GM12878 (cell line): ENCODE measurements around the gene BLACAT1. TPM values are rescaled to one million over a fixed set of nuclear protein-coding genes. Genes with fewer than 3 reads are reported as not detected.

Source experiments
- ATF3 ChIP-seq: IDR thresholded peaks from 2 replicates; pipeline ENCODE4 v1.6.1; 2011; ENCODE audit warnings: low read depth, mild to moderate bottlenecking, low read length, moderate library complexity, borderline replicate concordance; ENCODE audit errors: extremely low read depth
- BMI1 ChIP-seq: fragments of 450-650 bp; IDR thresholded peaks from 2 replicates; pipeline ENCODE4 v1.6.1; 2016; ENCODE audit warnings: mild to moderate bottlenecking, moderate library complexity, borderline replicate concordance
- CBX5 ChIP-seq: sonication (generic); IDR thresholded peaks from 2 replicates; pipeline ENCODE4 v1.6.1; 2016; ENCODE audit warnings: low read depth, moderate library complexity, mild to moderate bottlenecking, inconsistent platforms
- CEBPB ChIP-seq, 2 experiments: fragments of 150-350 bp in 1 of 2; IDR thresholded peaks; 2 replicates each; pipeline ENCODE4 v1.6.1; 2012 to 2014; ENCODE audit warnings: low read depth in 2 of 2, low read length in 2 of 2, borderline replicate concordance in 1 of 2, inconsistent platforms in 1 of 2
- EGR1 ChIP-seq, 2 experiments: IDR thresholded peaks; 1 replicate in 1 of 2; 2 replicates in 1 of 2; pipeline ENCODE4 v1.6.1; 2011 to 2012; ENCODE audit warnings: low read depth in 2 of 2, low read length in 2 of 2, borderline replicate concordance in 1 of 2, mild to moderate bottlenecking in 1 of 2, moderate library complexity in 1 of 2
- EP300 ChIP-seq, 2 experiments: fragments of 150-350 bp in 1 of 2; IDR thresholded peaks; 2 replicates each; pipeline ENCODE4 v1.6.1; 2011 to 2012; ENCODE audit warnings: low read depth in 2 of 2, low read length in 2 of 2, borderline replicate concordance in 1 of 2, improper control_type of control experiment in 1 of 2, inconsistent platforms in 1 of 2; ENCODE audit not compliant: control insufficient read depth in 1 of 2
- EZH2 ChIP-seq: IDR thresholded peaks from 2 replicates; pipeline ENCODE4 v1.6.1; 2012; ENCODE audit warnings: low read depth, mild to moderate bottlenecking, control low read depth, inconsistent platforms, low read length, borderline replicate concordance; ENCODE audit not compliant: control insufficient read depth
- FOXK2 ChIP-seq: fragments of 450-650 bp; IDR thresholded peaks from 2 replicates; pipeline ENCODE4 v1.6.1; 2017; ENCODE audit warnings: mild to moderate bottlenecking, moderate library complexity
- GABPA ChIP-seq: IDR thresholded peaks from 2 replicates; pipeline ENCODE4 v1.6.1; 2014; ENCODE audit warnings: antibody characterized with exemption, low read depth, mild to moderate bottlenecking, inconsistent platforms
- NFIC ChIP-seq: IDR thresholded peaks from 2 replicates; pipeline ENCODE4 v1.6.1; 2012; ENCODE audit warnings: low read depth, mild to moderate bottlenecking, inconsistent platforms, low read length, moderate library complexity
- PML ChIP-seq: IDR thresholded peaks from 2 replicates; pipeline ENCODE4 v1.6.1; 2012; ENCODE audit warnings: low read length, inconsistent platforms
- SRF ChIP-seq, 2 experiments: IDR thresholded peaks; 2 replicates each; pipeline ENCODE4 v1.6.1; 2011; ENCODE audit warnings: low read depth in 2 of 2, low read length in 2 of 2, mild to moderate bottlenecking in 1 of 2, moderate library complexity in 1 of 2
- STAT1 ChIP-seq: fragments of 450-650 bp; conservative IDR thresholded peaks from 2 replicates; pipeline ENCODE4 v1.6.1; 2014; ENCODE audit warnings: antibody characterized with exemption, mild to moderate bottlenecking
- TCF12 ChIP-seq: IDR thresholded peaks from 2 replicates; pipeline ENCODE4 v1.6.1; 2011; ENCODE audit warnings: low read depth, mild to moderate bottlenecking, low read length
- YBX1 ChIP-seq: fragments of 450-650 bp; IDR thresholded peaks from 2 replicates; pipeline ENCODE4 v1.6.1; 2016; ENCODE audit warnings: antibody characterized with exemption
- ZNF24 ChIP-seq: fragments of 450-650 bp; IDR thresholded peaks from 2 replicates; pipeline ENCODE4 v1.6.1; 2017; ENCODE audit warnings: antibody characterized with exemption, mild to moderate bottlenecking
- ZSCAN29 ChIP-seq: fragments of 450-650 bp; IDR thresholded peaks from 2 replicates; pipeline ENCODE4 v1.6.1; 2017; ENCODE audit warnings: mild to moderate bottlenecking, moderate library complexity
- polyA plus RNA-seq, 11 experiments: library from polyadenylated mRNA; depleted of rRNA in 4 of 11; unstranded in 6 of 11; stranded (reverse) in 5 of 11; fragments of >200 nt; fragmentation: Nextera tagmentation in 4 of 11; fragmentation: Illumina TruSeq in 1 of 11; extraction: Ambion mirVana in 4 of 11; extraction: Trizol in 1 of 11; gene quantifications; 1 replicate in 1 of 11; 2 replicates in 10 of 11; pipeline versions ENCODE4 v1.2.1 to v1.2.3, GENCODE V29; 2011 to 2016; ENCODE audit warnings: inconsistent platforms in 2 of 11, missing spikeins in 2 of 11, low read depth in 1 of 11
- total RNA-seq, 4 experiments: library from RNA; depleted of rRNA in 3 of 4; stranded (reverse); fragments of >200 nt in 3 of 4; fragmentation: Illumina TruSeq in 1 of 4; extraction: Trizol in 1 of 4; gene quantifications; 2 replicates each; pipeline versions ENCODE4 v1.2.1 to v1.2.3, GENCODE V29; 2013 to 2021
- TF ChIP-seq, protein P1 (sequence below): IDR thresholded peaks from 2 replicates; pipeline ENCODE4 v1.6.1; 2011; ENCODE audit warnings: borderline replicate concordance, low read depth, mild to moderate bottlenecking, moderate library complexity, mixed read lengths, low read length; ENCODE audit not compliant: insufficient read depth; ENCODE audit errors: extremely low read length
- TF ChIP-seq, protein P2 (sequence below): fragments of 450-650 bp; IDR thresholded peaks from 2 replicates; pipeline ENCODE4 v1.6.1; 2017; ENCODE audit warnings: mild to moderate bottlenecking
- TF ChIP-seq, protein P3 (sequence below): IDR thresholded peaks from 2 replicates; pipeline ENCODE4 v1.6.1; 2012; ENCODE audit warnings: low read length, inconsistent platforms
- TF ChIP-seq, protein P4 (sequence below): fragments of 450-650 bp; IDR thresholded peaks from 2 replicates; pipeline ENCODE4 v1.6.1; 2017; ENCODE audit warnings: mild to moderate bottlenecking, low read depth, inconsistent platforms; ENCODE audit not compliant: poor library complexity, severe bottlenecking

The BLACAT1 gene
- total and polyA plus RNA-seq, 10 of the 15 experiments (the other 5 are each of a cell fraction or from before 2014, with no cell fraction given): 0.04 to 1.6 (median 0.15) TPM; not detected in 1

DNA sequence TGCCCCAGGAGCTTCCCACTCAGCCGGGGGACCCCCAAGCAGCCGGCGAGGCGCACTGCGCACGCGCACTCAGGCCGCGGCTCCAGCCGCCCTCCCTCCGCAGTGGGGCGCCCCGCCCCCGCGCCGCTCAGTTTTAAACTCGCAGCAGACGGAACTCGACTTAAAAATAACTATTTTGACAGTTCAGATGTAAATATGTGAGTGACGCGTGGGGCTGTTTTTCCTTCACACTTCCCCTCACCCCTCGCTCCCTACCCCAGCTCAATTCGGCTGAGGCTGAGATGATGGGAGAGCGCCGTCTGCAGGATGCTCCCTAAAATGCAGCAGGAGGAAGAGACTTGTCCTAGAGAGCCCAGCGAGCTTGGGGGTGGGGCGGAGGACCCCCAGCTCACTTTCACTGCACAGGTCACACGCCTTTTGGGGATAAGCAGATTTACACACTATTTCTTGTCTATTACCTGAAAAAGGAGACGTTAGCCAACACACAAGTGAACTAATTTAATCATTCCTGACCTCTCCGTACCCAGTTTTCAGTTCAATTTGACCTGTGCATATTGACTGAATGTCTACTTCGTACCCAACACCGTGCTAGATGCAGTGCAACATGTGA lies 25.0 kb downstream of the BLACAT1 start (continued):
- TF ChIP-seq ATF3 (no peak), TCF12 (no peak), EGR1 (IDR thresholded peaks at IDR 0.05; ENCODE audit: borderline replicate concordance in 1 of 2, low read depth in 2 of 2, low read length in 2 of 2) (peak in 1 of 2 experiments; percentile 69; a peak in 2 of 3 replicates), ZNF24 (no peak), EP300 (IDR thresholded peaks at IDR 0.05; ENCODE audit: borderline replicate concordance in 1 of 2, control insufficient read depth in 1 of 2, low read depth in 2 of 2, low read length in 2 of 2) (peak in 1 of 2 experiments; percentile 38; a peak in 1 of 4 replicates), ZSCAN29 (no peak), CBX5 (no peak), BMI1 (no peak), EZH2 (no peak), FOXK2 (0 out of 2 replicates have a peak, but pooled peaks have one; percentile 39), STAT1 (0 out of 2 replicates have a peak, but pooled peaks have one; percentile 39), NFIC (no peak), YBX1 (no peak), GABPA (no peak), CEBPB (IDR thresholded peaks at IDR 0.05; ENCODE audit: borderline replicate concordance in 1 of 2, low read depth in 2 of 2, low read length in 2 of 2) (no peak), PML (no peak), SRF (IDR thresholded peaks at IDR 0.05; ENCODE audit: low read depth in 2 of 2, low read length in 2 of 2) (no peak)
- TF ChIP-seq, protein P1, sequence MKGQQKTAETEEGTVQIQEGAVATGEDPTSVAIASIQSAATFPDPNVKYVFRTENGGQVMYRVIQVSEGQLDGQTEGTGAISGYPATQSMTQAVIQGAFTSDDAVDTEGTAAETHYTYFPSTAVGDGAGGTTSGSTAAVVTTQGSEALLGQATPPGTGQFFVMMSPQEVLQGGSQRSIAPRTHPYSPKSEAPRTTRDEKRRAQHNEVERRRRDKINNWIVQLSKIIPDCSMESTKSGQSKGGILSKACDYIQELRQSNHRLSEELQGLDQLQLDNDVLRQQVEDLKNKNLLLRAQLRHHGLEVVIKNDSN: no peak
- TF ChIP-seq, protein P2, sequence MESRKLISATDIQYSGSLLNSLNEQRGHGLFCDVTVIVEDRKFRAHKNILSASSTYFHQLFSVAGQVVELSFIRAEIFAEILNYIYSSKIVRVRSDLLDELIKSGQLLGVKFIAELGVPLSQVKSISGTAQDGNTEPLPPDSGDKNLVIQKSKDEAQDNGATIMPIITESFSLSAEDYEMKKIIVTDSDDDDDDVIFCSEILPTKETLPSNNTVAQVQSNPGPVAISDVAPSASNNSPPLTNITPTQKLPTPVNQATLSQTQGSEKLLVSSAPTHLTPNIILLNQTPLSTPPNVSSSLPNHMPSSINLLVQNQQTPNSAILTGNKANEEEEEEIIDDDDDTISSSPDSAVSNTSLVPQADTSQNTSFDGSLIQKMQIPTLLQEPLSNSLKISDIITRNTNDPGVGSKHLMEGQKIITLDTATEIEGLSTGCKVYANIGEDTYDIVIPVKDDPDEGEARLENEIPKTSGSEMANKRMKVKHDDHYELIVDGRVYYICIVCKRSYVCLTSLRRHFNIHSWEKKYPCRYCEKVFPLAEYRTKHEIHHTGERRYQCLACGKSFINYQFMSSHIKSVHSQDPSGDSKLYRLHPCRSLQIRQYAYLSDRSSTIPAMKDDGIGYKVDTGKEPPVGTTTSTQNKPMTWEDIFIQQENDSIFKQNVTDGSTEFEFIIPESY: no peak
- TF ChIP-seq, protein P3, sequence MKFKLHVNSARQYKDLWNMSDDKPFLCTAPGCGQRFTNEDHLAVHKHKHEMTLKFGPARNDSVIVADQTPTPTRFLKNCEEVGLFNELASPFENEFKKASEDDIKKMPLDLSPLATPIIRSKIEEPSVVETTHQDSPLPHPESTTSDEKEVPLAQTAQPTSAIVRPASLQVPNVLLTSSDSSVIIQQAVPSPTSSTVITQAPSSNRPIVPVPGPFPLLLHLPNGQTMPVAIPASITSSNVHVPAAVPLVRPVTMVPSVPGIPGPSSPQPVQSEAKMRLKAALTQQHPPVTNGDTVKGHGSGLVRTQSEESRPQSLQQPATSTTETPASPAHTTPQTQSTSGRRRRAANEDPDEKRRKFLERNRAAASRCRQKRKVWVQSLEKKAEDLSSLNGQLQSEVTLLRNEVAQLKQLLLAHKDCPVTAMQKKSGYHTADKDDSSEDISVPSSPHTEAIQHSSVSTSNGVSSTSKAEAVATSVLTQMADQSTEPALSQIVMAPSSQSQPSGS: no peak
- TF ChIP-seq, protein P4, sequence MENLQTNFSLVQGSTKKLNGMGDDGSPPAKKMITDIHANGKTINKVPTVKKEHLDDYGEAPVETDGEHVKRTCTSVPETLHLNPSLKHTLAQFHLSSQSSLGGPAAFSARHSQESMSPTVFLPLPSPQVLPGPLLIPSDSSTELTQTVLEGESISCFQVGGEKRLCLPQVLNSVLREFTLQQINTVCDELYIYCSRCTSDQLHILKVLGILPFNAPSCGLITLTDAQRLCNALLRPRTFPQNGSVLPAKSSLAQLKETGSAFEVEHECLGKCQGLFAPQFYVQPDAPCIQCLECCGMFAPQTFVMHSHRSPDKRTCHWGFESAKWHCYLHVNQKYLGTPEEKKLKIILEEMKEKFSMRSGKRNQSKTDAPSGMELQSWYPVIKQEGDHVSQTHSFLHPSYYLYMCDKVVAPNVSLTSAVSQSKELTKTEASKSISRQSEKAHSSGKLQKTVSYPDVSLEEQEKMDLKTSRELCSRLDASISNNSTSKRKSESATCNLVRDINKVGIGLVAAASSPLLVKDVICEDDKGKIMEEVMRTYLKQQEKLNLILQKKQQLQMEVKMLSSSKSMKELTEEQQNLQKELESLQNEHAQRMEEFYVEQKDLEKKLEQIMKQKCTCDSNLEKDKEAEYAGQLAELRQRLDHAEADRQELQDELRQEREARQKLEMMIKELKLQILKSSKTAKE: no peak
